ENCODE measurements around the gene PMPCA.
"Not testable (repeated sequence)": the region's sequence is repeated elsewhere in the genome, so short reads cannot be mapped to it uniquely, and the experiment has no call there.

The PMPCA gene

DNA sequence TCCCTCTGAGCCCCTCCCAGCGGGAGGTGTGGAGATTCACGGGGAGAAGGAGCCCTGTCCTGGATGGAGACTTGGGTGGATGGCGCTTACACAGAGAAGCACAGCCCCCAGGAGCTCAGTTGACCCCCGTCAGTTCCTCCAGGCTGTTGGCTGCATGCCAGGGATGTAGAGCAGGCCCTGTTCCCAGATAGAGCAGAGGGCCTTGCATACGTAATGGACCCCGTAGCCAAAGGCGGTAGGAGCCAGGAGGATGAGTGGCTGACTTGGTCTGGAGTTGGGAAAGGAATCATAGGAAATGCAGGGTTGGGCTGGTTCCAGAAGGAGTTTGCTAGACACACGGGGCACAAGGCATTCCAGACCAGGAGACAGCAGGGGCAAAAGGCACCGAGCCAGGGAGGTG is 2.5 kb downstream of the PMPCA start:
- no peak for DNase-seq (ENCODE audit: low spot score)

DNA sequence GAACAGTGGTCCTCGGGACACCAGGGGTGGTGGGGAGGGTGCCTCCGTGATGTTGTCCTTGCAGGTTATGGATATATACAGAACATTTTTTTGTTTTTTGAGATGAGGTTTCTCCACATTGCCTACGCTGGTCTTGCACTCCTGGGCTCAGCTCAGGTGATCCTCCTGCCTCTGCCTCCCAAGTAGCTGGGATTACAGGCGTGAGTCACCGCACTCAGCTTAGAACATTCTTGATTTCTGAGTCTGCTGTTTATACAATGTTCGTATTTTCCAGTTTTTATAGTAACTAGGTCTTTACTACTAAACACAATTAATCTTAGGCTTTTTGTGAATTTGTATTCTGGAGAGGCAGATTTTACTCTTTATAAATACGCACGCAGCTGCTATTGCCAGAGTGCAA is 6.0 kb downstream of the PMPCA start:
- DNase-seq (ENCODE audit: low spot score), result no peak

DNA sequence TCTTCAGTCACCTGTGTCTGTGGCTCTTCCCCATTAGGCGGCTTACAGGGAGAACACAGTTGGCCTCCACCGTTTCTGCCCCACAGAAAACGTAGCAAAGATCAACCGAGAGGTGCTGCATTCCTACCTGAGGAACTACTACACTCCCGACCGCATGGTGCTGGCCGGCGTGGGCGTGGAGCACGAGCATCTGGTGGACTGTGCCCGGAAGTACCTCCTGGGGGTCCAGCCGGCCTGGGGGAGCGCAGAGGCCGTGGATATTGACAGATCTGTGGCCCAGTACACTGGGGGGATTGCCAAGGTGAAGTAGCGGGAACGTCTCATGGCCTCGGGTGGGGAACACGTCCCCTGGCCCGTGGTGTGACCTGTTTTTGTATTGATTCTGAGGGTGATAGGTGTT is 6.5 kb downstream of the PMPCA start:
- no peak for DNase-seq (ENCODE audit: low spot score)

DNA sequence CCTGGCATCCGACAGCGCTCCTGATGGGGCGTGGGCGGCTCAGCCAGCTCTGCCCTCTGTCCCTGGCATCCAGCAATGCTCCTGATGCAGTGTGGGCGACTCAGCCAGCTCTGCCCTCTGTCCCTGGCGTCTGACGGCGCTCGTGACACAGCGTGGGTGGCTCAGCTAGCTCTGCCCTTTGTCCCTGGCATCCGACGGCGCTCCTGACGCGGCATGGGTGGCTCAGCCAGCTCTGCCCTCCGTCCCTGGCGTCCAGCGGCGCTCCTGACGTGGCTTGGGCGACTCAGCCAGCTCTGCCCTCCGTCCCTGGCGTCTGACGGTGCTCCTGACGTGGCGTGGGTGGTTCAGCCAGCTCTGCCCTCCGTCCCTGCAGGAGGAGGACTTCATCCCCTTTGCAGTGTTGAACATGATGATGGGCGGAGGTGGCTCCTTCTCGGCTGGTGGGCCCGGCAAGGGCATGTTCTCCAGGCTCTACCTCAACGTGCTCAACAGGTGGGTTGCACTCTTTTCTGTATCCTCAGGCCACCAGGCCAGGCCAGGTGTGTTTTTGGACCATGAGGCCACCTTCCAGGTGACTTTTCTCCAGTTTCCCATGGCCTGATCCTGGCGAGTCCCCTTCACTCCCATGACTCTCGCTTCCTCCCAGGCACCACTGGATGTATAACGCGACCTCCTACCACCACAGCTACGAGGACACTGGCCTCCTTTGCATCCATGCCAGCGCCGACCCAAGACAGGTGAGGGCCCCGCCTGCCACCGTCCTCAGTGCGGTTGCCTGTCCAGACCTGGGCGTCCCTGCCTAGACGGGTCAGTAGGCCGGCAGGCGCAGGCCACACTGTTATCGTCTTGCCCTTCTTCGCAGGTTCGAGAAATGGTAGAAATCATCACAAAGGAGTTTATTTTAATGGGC is 8.0 kb downstream of the PMPCA start:
- DNase-seq (ENCODE audit: low spot score), result no peak

DNA sequence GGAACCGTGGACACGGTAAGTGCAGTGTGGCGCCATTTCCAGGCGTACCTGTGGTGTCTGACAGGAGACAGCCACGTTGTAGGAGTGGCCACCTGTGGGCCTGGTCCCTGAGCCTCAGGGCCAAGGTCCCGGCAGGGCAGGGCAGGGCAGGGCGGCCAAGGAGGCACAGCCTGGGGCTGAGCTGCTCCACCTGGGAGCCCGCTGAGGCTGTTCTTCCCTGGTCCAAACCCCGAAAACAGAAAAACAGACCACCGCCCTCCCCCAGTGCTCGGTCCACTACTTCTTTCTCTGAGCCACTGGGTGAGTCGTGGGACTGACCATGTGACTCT is 8.6 kb downstream of the PMPCA start:
- no peak for DNase-seq (ENCODE audit: low spot score)

DNA sequence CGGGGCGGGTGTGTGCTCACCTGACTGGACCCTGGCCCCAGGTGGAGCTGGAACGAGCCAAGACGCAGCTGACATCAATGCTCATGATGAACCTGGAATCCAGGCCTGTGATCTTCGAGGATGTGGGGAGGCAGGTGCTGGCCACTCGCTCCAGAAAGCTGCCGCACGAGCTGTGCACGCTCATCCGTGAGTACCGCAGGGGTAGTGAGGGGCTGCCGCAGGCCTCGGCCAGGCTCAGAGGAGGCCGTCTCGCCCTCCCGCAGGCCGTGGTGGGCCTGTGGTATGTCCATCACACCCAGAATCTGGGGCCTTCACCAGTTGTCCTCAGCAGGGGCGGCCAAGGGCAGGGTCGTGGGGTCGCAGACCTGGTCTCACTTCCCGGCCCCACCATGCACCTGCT is 11.3 kb downstream of the PMPCA start:
- DNase-seq (ENCODE audit: low spot score), result no peak

DNA sequence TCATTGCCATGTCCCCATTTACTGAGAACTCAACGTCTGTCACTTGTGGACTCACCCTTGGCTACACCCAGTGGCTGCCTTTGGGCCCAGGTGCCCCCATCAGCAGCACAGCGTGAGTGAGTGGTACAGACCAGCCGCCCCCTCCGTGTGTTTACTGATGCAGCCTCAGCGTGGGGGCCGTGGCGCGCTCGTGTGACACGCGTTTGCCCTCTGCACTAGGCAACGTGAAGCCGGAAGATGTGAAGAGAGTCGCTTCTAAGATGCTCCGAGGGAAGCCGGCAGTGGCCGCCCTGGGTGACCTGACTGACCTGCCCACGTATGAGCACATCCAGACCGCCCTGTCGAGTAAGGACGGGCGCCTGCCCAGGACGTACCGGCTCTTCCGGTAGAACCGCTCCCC is 12.4 kb downstream of the PMPCA start:
- DNase-seq (ENCODE audit: low spot score), result no peak

DNA sequence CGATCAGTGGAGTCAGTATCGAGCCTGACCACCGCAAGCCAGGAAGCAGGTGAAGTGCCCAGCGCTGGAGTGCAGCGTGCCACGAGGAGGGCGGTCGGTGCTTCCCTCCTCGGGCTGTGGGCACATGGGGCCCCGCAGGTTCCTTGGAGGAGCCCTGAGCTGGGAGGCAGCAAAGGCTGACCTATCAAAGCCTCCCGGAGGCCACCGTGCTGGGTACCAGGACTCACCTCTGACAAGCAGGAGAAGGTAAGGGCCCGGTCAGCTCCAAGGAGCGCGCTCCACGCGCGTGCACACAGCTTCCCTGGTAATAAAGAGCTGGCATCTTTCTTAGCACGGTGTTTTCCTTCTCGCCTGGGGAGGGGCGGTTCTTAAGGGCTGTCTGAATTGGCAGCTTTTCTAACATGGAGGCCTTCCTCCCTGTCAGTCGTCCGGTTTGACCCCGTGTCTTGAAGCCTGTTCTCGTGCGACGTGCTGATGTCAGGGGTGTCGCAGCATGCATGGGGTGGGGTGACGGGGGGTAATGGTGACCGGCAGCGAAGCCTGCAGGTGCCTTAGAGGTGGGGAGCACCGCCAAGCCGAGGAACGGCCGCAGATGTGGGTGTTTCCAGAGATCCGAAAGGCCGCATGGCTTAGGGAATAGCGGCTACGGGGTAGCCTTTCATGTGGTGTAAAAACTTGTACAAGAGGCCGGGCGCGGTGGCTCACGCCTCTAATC is 13.1 kb downstream of the PMPCA start:
- no peak for DNase-seq (ENCODE audit: low spot score)

DNA sequence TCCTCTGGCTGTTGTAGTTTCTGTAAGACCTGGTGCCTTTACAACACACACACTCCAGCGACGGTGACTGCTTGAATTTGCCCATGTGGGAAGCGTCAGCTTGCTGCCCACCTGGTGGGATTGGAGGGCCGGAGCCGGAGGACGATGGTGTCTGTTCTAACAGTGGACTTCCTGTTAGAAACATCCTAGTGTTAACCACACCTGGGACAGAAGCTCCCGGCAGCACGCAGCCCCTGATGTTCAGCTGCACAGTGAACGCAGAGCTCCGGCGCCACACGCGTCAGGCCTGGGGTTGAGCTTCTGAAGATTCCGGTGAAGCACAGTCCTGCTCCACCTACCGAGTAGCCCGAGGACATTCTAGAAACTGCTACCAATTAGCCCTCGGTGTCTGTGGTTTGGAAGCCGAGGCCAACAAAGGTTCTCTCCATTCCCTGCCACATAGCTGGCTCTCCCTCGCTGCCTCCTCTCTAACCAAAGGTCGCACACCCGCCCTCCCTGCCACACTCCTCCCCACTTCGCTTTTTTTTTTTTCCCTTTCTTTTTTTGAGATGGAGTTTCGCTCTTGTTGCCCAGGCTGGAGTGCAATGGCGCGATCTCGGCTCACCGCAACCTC is 14.4 kb downstream of the PMPCA start:
- DNase-seq (ENCODE audit: low spot score), result no peak

DNA sequence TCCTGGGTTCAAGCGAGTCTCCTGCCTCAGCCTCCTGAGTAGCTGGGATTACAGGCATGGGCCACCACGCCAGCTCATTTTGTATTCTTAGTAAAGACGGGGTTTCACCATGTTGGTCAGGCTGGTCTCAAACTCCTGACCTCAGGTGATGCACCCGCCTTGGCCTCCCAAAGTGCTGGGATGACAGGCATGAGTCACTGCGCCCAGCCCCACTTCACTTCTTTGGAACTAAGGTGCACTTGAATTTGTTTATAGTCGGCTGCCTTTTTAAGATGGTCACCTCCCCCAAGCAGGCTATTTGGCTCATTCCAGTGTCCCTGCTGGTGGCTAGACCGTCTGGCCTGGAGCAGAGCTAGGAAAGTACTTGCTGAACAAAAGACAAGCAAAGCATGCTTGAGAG is 14.9 kb downstream of the PMPCA start:
- not testable (repeated sequence) for DNase-seq (ENCODE audit: low spot score)

DNA sequence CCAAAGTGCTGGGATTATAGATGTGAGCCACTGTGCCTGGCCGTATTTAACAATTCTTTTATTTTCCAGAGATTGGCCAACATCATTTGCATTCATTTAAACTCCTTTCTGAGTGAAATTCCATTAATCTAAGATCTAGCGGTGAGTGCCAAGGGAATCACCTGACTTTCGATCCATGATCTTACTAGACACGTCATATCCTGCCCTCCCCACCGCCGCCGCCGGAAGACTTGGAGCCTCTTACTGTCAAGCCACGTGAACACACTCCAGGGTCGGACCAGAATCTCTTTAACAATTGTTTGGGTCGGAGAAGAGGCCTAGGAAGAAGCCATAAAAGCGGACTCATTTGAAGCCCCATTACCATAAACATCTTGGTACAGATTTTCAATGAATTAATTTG is 16.3 kb downstream of the PMPCA start:
- DNase-seq (ENCODE audit: low spot score), result no peak

DNA sequence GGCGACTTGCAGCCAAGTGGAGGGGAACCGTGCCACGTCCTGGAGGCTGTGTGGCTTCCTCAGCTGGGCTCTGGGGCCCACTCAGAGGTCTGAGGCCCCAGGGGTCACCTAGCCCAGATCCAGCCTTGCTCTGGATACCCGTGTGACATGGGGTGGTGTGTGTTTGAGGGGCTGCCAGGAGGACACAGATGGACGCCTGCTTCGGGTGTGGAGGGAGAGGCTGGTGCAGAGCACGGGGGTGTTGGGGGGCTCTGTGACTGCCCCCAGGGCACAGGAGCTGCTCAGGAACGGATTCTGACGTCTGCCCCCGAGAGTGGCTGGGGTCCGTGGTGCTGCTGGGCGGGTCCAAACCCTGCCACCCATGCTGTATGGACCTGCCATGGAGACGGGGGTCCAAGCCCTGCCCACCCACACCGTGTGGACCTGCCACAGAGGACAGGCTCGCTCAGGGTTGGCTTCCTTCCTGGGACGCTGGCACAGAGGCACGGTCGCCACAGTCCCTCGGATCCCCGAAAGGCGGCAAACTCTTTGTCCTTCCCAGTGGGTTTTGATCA is 18.7 kb downstream of the PMPCA start:
- no peak for DNase-seq (ENCODE audit: low spot score)

DNA sequence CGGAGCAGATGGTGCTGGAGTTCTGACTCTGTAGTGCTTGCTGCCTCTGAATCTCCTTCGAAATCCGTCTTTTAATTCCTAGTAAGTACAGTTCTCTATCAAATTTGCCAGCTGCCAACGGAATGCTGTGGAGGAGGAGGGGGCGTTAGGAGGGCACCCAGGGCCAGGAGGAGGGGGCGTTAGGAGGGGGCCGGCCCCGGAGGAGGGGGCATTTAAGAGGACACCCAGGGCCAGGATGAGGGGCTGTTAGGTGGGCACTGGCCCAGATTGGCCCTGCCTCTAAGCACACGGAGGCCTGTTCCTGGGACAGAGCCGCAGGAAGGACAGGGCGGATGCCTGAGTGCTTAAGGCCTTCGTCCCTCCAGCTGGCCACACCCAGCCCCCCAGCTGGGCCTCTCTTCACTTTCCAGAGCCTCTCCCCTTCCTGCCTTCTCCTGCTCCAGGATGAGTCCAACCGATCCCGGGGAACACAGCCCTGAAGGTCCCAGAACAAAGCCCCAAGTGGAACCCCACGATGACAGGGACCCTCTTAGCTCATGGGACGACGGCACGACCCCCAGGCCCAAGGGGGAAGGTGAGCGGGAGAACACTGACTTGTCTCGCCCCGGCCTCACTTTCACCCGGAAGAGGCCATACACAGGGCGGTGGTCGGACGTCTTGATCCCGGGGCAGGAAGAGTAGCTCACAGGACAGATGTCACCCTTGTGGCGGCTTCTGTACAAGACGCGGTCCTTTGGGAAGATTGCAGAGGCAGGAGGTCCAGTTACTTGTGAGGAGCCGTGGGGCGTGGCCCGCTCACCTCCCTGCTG is 19.4 kb downstream of the PMPCA start:
- DNase-seq (ENCODE audit: low spot score), result no peak

DNA sequence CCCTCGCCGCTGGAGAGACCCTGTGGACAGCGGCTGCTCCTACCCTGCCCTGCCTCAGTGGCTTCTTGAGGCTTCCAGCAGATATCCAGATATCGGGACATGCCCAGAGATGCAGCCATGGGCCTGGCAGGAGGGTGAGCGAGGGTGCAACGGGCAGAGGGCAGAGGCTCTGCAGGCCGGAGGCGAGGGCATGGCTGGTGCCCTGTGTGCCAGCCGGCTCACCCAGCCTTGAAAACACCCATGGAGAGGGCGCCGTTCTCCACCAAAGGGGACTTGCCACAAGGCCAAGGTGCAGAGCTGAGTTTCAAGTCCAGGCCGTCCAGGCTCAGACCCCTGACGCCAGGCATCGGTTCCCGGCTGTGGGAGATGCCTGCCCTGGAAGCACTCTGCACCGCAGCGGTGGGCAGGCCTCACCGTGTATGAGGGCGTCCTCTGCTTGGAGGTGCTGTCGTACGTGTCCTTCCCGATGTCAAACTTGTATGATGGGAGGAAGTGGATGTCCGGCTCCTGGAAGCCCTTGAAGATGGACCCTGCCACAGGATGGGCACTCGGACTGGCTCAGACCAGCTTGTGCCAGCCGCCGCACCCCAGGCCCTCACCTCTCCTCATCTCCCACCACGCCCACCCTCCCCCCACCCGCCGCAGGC is 20.3 kb downstream of the PMPCA start:
- DNase-seq (ENCODE audit: low spot score), result no peak

DNA sequence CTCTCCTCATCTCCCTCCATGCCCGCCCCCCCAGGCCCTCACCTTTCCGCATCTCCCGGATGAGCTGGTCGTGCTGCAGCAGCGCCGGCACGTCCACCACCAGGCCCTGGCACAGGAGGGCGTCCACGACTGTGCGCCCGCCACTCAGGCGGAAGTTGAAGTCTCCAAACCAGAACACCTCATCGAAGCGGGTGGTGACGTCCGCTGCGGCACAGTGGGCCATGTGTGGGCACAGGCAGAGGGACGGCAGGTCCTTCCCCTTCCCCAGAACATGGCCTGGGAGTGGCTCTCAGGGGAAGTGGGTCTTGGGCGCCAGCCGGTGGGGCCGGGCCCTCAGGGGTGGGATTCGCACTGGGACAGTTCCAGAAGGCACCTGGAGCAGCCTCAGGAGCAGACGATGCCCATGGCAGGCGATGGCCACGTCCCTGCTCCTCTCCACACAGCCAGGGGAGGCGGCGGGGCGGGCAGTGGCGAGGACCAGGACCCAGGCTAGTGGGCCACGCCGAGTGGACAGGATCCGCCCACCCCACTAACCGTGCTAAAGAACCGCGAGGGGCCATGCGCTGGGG is 21.4 kb downstream of the PMPCA start:
- no peak for DNase-seq (ENCODE audit: low spot score)

DNA sequence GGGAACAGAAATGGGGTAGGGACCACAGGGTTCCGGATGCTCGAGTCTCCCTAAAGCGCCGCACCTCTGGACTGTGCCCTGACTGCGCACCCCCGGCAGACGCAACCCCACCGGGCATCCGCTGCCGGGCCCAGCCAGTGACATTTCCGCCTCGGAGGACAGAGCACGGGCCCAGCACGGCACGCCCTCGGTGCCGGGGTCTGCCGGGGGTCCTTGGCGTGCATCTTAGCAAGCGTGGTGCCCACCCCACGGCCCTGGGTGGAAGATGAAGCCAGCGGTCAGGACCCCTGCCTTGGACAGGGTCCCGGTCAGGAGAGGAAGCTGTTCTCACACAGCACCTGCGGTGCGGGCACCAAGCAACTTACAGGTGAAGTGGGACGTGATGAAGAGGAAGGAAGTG is 22.1 kb downstream of the PMPCA start:
- DNase-seq (ENCODE audit: low spot score), result no peak

DNA sequence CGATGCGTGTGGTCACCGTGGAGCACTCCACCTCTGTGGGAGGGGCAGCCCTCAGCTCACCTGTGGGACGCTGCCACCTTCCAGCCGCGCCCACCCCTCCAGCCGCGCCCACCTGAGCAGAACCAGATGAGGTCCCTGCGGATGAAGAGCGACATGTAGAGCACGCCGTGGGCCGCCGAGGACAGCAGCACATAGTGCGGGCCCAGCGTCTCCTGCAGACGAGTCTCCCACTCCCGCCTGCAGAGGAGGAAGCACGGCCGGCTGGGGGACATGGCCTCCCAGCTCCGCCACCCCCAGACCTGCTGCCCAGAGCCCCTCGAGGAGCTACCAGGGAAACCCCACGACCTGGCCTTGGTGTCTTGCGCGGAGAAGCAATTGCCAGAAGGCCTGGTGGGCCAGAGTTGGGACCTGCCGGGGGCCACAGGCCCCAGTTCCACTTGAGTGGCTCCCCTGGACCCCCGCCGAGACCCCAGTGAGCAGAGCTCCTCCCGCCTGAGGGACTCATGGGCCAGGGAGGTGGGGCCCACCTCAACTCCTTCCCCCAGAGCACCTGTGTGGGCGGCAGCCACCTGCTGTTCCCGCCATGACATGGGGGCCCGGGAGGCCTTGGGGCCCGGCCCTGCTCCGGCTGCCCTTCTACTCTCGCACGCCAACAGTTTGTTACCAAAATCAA is 22.7 kb downstream of the PMPCA start:
- no peak for DNase-seq (ENCODE audit: low spot score)

DNA sequence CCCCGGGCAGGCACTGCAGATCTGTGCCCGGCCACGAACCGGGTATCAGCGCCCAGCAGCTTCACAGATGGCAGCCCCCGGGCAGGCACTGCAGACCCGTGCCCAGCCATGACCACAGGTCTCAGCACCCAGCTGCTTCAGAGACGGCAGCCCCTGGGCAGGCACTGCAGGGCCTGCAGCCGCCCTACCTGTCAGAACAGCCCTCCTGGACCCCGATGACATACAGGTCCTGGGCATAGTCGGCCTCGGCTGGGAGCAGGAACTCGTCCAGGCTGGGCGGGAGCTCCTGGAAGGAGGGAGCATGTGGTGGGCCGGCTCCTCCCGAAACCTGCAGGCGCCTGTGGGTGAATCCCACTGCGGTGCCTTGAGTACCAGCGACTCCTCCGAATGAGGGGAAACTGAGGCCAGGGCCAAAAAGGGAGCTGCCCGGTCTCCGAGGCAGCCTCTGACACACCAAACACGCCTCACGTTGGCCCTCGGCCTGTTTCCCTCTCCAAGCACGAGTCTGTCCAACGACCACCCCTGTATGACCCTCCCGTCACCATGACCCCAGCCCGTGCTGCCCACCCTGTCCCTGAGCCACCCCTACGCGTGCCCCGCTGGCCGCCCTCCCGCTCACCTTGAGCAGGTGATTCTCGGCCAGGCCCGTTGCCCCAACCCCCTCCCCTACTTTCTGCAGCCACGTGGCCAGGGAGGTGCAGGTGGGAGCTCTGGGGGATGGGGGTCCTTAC is 23.6 kb downstream of the PMPCA start:
- DNase-seq (ENCODE audit: low spot score), result no peak

DNA sequence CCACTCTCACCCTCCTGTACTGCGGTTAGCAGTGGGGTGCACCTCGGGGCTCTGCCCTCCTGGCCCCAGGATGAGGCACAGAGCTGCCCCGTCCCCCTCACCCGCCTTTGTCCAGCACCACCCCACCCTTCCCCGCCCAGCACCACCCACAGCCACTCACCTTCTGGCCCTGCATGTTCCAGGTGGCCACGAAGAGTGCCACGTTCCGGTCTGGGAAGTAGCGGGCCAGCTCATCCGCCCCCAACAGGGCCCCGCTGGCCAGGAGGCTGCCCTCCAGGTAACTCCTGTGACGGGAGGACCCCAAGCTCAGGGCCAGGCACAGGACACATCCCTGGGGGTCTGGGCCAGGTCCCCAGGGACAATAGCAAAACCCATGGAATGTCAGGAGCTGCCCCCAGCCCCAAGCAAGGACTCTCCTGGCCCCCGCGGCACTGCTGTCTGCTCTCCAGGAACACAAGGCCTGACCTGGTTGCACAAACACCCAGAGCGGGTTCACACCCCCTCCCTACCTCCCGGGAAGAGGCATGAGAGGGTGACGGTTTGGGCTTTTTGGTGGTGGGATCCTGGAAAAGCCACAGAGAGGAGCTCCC is 24.2 kb downstream of the PMPCA start:
- DNase-seq (ENCODE audit: low spot score), result no peak
